ENCODE measurements around the gene ATP6V0D1.
"Not testable (repeated sequence)": the region's sequence is repeated elsewhere in the genome, so short reads cannot be mapped to it uniquely, and the experiment has no call there.

The ATP6V0D1 gene

GRCh38 chr16:67480833-67481560, at the start of gene ATP6V0D1:
ATP6V0D1 (minus strand) TSS chr16:67481157; CDS start chr16:67481086, 71 bp downstream.
- DNase-seq (ENCODE audit: low read depth), result peak; percentile 96

- no peak for DNase-seq (ENCODE audit: low read depth)
Measured at GRCh38 chr16:67530013-67530939, 49.3 kb upstream of the ATP6V0D1 start.

- DNase-seq (ENCODE audit: low read depth), result no peak
Measured at GRCh38 chr16:67529582-67530012, 48.6 kb upstream of the ATP6V0D1 start.

- DNase-seq (ENCODE audit: low read depth), result no peak
Measured at GRCh38 chr16:67528870-67529581, 48.1 kb upstream of the ATP6V0D1 start.

GRCh38 chr16:67528222-67528869, 47.4 kb upstream of the ATP6V0D1 start, which contains the start of gene RIPOR1:
RIPOR1 (plus strand) TSS chr16:67528829; CDS start chr16:67538447, 9,618 bp downstream.
- no peak for DNase-seq (ENCODE audit: low read depth)

GRCh38 chr16:67526149-67526791, 45.3 kb upstream of the ATP6V0D1 start:
- DNase-seq (ENCODE audit: low read depth), result no peak

GRCh38 chr16:67525176-67525860, 44.4 kb upstream of the ATP6V0D1 start:
- no peak for DNase-seq (ENCODE audit: low read depth)

- peak; percentile 94 for DNase-seq (ENCODE audit: low read depth)
Measured at GRCh38 chr16:67521095-67521804, 40.3 kb upstream of the ATP6V0D1 start.

GRCh38 chr16:67519242-67519641, 38.3 kb upstream of the ATP6V0D1 start:
- DNase-seq (ENCODE audit: low read depth), result no peak

- no peak for DNase-seq (ENCODE audit: low read depth)
Measured at GRCh38 chr16:67518676-67519075, 37.7 kb upstream of the ATP6V0D1 start.

- no peak for DNase-seq (ENCODE audit: low read depth)
Measured at GRCh38 chr16:67517661-67518423, 36.9 kb upstream of the ATP6V0D1 start.

- DNase-seq (ENCODE audit: low read depth), result no peak
Measured at GRCh38 chr16:67517155-67517445, 36.1 kb upstream of the ATP6V0D1 start.

- no peak for DNase-seq (ENCODE audit: low read depth)
Measured at GRCh38 chr16:67516296-67517154, 35.6 kb upstream of the ATP6V0D1 start.

GRCh38 chr16:67514382-67514828, 33.4 kb upstream of the ATP6V0D1 start:
- peak; percentile 68 for DNase-seq (ENCODE audit: low read depth)

- not testable (repeated sequence) for DNase-seq (ENCODE audit: low read depth)
Measured at GRCh38 chr16:67513892-67514291, 32.9 kb upstream of the ATP6V0D1 start.

- DNase-seq (ENCODE audit: low read depth), result no peak
Measured at GRCh38 chr16:67509016-67509415, 28.1 kb upstream of the ATP6V0D1 start.

GRCh38 chr16:67506468-67506867, 25.5 kb upstream of the ATP6V0D1 start:
- DNase-seq (ENCODE audit: low read depth), result no peak
